Activated CD4-positive, alpha-beta T cell treated with anti-CD3 and anti-CD28 coated beads, Interleukin-2, amount 50 U/mL, for 1 hour (primary cell): ENCODE measurements around the gene ACSF3.

ENCODE experiments used
- DNase-seq: peaks from one replicate; pipeline ENCODE4 v3.0.0-alpha.2; 2020

The ACSF3 gene

DNA sequence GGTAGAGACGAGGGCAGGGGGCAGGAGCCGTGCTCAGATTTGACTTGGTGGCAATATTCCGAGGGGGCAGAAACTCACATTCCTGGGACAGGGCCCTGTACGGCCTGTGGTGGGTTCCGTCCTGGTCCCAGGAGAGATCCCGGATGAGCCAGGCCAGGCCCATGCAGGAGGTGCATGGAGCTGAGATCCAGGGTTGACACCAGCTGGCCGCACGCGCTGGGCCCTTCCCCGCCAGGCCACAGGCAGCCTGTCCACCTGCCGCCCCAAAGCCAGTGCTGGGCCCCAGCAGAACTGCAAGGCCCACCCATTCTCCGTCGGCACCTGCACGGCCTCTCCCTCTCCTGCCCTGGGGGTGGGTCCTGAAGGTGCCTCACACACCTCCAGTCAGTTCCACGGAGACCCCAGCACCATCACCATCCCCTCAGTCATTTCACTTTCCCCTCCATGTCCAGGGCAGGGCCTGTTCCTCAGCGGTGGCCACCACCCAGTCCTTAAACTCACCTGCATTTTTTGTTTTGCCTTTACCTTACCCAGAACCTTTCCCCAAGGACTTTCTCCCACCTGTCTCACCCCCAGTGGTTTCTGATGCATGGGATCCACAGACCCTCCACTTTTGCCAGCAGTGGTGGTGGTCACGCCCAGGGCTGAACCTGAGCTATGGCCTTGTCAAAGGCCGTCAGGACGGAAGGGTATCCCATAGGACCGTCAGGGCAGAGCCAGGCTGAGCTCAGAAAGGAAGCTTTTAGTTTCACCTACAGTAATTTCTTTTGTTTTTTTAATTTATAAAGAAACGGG is 52.8 kb downstream of the ACSF3 start:
- no peak for DNase-seq

DNA sequence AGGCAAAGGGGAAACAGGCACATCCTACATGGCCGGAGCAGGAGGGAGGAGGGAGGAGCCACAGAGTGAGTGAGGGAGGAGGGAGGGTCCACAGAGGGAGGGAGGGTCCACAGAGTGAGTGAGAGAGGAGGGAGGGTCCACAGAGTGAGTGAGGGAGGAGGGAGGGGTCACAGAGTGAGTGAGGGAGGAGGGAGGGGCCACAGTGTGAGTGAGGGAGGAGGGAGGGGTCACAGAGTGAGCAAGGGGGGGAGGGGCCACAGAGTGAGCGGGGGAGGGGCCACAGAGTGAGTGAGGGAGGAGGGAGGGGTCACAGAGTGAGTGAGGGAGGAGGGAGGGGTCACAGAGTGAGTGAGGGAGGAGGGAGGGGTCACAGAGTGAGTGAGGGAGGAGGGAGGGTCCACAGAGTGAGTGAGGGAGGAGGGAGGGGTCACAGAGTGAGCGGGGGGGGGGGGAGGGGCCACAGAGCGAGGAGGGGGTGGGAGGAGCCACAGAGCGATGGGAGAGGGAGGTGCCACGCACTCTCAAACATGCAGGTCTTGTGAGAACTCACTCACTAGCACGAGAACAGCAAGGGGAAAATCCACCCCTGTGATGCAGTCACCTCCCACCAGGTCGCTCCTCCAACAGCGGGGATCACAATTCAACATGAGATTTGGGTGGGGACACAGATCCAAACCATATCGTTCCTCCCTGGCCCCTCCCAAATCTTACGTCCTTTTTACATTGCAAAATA is 53.6 kb downstream of the ACSF3 start:
- DNase-seq = no peak

DNA sequence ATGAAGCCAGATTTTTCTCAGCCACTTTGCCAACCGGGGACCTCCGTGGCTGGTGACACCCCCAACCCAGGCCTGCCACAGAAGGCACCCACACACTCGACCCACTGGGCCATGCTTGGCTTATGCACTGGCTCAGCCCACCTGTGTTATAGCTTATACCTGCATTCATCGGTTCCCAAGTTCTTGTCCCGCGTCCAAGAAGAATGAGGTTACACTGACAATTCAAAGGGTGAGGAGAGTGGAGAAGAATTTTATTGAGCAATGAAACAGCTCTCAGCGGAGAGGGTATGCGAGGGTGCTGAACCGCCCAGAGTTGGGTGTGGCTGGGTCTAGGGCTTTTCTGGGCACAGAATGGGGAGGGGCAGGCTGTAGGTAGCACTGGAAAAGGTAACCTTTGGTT is 55.7 kb downstream of the ACSF3 start:
- DNase-seq = no peak

DNA sequence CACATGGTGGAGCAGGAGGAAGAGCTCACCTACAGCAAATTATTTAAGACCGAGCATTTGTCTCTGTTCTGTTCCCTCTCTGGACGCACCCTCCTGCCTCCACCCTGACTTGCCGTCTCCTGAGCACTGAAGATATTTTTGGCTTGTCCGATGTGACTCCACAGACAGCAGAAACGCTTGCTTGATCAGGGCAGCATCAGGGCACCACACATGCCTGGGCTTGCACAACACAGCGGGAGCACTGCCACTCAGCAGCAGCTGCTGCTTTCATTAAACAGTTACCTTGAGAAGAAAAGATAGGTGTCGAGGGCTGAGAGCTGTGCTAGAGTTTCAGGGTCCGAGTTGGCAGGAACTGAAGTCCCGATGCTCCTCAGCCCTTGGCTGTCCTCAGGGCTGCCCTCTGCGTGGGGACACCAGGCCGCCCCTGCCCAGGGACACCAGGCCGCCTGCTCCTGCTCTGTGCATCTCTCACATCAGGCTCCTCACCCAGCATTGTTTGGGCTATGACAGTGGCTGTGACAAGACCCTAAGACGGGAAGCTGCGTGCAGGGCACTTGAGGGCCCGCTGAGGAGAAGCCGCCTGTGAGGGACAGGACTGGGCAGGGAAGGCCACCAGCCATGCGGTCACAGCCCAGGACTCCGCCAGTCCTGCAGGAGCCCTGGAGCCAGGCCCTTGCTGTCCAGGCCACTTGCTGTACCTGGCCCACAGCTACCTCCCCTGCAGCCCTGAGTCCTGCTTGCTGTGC is 56.6 kb downstream of the ACSF3 start:
- no peak for DNase-seq

DNA sequence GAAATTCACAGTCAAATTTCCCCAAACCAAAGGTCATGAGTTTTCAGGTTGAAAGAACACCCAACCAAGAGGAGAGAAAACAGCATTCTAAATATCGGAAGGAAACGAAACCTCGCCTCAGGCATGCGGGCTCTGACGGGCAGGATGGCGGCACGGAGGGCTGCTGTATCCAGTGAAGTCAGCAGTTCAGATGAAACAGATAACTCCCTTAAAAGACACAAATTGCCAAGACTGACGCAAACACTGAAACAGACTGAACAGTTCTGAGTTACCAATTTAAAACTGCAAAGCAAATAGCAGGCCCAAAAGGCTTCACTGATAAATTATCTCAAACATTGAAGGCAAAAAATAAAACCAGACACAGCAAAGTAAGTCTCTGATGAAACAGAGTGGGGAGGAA is 57.3 kb downstream of the ACSF3 start:
- DNase-seq = no peak

DNA sequence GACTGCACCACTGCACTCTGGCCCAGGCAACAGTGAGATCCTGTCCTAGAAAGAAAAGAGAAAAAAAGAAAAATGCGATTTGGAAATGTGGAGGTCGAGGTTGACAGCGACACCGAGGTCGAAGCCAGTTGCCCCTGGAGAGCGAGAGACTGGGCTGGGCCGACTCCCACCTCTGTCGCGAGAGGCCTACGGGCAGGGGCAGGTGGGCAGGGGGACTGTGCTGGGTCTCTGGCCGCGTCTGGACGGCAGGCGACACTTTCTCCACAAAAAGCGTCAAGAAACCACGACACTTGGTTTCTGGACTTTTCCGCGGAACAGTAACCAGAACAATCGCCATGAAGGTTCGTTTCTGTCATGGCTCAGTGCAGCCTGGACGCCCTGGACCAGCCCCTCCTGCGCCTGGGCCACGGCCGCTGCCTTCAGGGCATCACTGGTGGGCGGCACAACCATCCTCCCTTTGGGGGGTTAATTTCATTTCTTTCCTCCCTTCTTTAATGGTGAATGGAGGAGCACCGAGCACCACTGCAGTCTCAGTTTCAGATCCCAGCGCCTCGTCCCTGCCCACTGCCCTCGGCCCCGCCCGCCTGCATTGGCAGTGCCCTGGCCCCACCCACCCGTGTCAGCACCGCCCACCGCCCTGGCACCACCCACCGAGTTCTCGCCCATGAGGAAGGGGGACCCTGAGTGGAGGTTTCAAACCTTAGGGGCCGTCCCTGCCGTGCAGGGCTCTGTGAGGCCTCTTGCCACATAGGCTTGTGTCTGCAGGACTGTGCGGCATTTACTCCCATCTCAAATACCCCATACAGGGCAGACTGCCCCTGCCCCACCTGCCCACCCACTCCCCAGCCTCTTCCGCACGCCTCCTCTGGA is 59.4 kb downstream of the ACSF3 start:
- DNase-seq = no peak

DNA sequence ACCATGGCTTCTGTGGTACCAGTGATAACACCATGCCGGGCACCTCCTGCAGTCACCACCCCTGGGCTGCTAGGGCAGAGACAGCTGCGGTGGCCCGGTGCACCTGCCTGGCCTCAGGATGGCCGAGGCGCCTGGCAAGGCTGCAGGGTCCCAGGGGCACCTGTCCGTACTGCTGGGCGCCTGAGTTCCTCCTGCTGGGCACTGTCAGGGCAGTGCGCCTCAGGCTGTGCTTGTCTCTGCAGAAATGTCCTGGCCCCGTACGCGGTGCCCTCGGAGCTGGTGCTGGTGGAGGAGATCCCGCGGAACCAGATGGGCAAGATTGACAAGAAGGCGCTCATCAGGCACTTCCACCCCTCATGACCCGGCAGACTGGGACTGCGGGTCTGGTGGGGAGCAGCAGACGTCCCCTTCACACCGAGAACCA is 60.2 kb downstream of the ACSF3 start:
- no peak for DNase-seq

DNA sequence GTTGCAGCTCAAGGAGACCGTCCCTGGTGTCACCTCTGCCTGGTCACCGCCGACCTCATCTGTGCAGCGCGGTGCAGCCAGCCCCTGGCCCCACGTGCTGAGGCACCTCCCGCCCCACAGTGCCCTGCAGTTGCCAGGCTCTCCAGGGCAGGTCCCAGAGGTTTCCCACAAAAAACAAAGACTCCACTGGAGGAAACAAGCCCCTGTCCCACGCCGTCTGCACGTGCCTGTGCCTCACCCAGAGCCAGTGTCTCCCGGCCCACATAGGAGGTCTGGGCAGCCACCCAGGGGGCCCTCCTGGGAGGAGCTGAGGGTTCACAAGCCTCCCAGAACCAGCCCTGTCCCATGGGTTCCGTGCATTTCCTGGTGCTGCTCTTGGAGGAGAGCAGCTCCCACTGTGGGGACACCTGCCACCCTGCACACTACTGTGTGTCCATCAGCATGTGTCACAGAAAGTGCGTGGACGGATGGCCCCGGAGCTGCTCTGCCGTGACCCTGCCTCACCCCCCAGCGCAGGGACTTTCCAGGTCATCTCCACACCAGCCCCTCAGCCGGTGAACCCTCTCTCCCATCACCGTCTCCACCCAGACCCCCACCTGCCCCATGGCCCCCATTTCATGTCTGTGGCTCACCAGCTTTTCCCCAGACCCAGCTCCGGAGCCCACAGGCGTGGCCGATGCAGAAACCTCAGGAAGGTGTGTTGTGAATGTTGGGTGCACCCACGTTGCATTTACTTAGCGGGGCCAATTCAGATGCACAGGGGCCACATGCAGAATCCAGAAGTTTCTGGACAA is 60.9 kb downstream of the ACSF3 start:
- DNase-seq = no peak

DNA sequence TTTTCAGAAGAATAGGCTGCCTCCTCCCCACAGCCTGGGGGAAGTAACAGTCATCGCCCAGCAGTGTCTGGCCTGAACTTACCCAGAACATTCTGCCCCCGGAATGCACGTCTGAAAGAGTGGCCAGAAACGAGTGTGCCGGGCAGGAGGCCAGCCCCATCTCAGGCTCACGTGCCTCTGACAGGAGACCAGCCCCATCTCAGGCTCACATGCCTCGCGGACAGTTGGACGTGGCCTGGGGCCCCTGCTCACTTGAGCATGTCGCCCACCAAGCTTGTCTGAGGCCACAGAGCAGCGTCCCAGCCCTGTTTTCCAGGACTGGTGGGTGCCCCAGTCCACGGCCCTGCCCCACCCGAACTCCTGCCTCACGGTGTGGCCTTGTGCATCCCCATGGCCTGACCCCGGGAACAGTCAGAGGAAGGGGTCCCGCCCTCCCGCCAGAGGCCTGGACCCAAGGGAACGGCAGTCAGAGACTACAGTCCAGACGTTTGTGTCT is 61.6 kb downstream of the ACSF3 start:
- no peak for DNase-seq

DNA sequence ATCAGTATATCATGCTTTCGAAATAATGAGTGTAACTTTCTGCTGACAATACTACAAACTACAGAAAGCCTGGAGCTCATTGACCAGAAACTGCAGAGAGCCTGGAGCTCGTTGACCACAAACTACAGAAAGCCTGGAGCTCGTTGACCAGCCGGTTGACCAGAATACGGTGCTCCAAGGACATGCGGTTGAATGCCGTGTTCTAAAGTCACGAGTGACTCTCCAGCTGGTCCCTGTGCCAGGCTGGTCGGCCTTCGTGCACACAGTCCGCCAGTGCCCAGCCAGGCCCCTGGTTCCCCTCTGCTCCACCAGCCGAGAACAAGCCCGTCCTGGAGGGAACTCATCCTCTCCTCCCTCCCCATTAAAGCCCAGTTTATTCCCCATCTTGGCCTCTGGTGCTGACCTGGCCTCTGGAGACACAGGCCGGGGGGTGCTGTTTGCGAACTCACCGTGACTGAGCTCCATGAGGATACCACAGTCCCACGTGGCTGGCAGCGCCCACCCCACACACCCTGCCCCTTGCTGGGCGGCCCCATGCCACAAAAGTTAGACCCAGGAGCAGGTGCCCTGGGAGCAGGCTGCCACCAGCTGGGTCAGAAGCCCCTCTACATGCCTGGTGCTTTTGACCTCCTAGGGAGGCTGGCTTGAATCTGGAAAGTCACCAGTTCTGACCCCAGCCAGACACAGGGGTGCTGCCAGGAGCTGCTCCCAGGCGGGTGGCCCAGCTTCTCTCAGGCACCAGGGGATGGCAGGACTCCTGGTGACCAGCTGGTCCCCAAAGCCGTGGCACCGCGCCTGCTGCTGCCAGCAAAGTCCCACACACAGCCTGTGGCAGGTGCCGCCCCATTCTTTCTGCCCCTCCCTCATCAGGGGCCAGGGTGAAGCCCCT is 62.4 kb downstream of the ACSF3 start:
- DNase-seq = no peak

DNA sequence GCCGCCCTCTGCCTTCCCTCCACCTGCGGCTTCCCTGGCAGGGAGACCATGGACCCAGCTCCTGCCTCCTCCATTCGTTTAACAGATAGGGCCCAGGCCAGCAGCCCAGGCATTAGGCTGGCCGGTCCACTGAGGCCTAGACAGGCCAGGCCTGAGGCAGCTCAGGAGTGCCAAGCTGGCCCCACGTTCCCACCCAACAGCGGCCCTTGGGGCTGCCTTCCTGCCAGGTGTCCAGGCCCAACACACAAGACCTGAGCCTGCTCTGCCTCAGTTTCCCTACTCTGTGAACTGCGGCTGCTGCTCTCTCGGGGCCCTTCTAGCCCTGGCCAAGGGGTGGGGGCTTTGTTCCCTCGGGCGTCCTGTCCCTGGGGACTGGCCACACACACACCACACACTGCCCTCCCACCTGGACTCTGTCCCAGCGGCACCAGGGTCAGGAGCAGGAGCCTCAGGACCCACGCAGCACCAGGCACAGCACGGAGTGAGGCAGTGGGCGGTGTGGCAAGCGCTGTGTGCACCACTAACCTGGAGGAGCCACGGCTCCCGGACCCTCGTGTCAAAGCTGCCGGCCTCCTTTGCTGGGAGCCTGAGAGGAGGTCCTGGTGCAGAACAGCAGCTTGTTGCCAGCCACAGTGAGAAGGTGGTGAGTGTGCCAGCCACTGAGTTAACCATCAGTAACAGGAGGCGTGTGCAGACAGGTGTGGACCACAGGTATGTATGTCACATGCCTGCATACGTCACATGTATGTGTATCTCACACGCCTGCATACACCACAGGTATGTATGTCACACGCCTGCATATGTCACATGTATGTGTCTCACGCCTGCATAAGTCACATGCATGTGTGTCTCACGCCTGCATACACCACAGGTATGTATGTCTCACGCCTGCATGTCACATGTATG is 63.3 kb downstream of the ACSF3 start:
- no peak for DNase-seq

DNA sequence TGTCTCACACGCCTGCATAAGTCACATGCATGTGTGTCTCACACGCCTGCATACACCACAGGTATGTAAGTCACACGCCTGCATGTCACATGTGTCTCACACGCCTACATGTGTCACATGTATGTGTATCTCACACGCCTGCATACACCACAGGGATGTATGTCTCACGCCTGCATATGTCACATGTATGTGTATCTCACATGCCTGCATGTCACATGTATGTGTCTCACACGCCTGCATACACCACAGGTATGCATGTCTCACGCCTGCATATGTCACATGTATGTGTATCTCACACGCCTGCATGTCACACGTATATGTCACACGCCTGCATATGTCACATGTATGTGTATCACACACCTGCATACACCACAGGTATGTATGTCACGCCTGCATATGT is 64.1 kb downstream of the ACSF3 start:
- no peak for DNase-seq

DNA sequence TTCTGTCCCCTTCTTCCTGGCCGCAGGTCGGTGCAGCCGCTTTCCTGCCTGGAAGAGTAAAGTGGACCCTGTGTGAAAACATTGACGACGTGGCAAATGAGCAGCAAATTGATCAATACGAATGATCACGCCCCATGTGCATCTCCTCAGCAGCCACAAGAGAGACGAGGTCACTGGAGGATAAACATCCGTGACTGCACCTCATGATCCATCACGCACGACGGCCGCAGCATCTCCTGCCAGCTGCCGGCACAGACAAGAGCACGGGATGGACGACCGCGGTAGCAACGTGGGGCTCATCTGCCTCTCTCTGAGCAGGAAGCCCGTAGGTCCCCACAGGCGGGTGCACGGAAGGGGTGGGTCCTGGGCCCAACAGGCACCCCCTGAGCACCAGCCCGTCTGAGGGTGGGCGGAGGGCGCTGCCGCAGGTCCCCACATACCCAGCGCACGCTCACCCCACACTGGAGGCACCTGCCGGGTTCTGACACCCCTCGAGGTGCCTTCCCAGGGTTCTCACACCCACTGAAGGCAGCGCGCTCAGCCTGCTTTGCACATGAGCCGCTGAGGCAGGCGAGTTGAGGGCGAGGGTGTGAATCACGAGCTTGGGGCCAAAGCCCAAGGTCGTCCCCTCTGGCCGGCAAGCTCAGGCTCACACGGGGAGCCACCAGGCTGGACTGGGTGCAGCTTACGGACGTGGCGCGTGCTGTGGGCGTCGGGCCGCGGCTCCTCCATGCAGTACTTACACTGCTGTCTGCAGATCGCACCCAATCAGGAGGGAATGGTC is 65.6 kb downstream of the ACSF3 start:
- no peak for DNase-seq

DNA sequence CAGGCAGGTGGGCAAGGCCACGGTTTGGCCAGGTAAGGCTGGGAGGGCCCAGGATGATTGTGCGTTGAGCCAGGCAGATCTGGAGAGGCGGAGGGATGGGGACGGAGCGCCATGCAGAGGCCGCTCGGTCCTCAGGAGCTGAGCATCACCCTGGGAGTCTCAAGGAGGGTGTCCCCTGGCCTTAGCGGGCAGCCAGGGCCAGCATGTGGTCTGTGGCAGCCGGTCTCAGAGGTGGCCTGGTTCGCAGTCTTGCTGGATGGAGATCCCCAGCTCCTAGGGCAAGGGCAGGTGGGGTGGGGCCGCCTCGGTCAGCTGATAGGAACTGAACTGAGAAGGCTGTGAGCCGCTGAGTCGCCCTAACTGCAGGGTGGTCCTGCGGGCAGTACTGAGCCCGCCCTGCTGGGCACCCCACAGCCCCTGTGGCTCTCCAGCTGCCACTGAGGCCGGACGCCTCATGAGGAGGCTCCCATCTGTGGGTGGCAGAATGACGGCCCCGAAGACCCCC is 66.2 kb downstream of the ACSF3 start:
- no peak for DNase-seq

DNA sequence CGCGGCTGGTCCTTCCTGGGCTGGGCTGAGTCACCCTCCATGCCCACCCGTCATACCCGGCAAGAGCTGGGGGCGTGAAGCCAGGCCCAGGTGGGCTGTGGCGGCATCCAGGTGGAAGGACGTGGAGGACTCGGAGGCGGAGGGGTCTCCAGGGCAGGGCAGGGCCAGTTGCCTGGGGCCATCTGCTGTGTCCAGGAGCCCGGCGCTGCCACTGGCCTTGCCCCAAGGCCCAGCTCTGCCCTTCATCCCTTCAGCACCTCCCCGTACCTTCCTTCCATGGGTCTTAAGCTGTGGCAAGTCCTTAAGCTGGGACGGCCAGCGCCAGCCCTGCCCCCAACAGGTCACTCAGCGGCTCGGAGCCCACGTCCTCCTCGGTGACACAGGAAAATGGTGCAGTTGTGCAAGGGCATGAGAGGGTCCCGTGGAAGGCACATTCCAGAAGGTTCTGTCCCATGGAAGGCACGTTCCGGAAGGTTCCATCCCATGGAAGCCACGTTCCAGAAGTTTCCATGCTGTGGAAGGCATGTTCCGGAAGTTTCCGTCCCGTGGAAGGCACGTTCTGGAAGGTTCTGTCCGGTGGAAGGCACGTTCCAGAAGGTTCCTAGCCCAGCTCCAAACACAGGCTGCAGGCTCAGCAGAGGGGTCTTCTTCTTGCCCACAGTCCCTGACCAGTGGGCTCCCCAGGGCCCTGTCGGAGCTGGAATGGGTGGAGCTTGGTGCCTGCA is 67.5 kb downstream of the ACSF3 start:
- DNase-seq = no peak

DNA sequence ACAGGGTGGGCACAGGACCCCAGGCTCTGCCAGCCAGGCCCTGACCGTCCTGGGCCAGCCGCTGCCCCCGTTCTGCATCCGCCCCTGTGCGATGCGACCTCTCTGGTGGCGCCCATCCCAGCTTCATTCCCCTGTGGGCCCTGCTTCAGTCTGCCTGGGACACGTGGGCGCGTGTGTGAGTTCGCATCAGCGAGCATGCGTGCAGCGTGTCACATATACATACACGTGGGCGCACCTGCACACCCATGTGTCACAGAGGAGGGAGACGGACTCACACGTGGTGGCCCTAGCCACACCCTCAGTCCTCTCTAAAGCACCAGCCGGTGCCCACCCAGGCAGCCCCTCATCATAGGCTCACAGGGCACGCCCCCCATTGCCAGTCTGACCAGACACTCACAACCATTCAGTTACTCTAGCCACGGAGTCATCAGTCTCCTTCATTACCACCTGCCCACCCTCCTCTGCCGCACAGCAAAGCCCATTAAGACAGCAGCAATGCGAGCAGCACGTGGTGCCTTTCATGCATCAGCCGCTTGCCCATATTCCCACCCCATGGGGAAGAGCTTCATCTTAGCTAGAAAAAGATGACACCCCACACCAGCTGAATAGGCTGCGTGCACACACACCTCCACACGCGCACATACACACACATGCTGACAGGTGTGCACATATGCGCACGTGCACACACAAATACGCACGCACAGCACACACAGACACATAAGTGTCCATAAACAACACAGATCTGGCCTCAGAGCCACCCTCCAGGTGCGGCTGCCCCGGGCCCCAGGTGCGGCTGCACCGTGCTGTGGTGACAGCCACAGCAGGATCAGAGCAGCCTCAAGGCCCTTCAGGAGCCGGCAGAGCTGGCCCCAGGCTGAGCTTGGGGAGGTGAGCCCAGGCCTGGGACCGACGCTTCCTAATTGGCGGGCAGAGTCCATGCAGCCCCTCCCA is 68.4 kb downstream of the ACSF3 start:
- DNase-seq = no peak

DNA sequence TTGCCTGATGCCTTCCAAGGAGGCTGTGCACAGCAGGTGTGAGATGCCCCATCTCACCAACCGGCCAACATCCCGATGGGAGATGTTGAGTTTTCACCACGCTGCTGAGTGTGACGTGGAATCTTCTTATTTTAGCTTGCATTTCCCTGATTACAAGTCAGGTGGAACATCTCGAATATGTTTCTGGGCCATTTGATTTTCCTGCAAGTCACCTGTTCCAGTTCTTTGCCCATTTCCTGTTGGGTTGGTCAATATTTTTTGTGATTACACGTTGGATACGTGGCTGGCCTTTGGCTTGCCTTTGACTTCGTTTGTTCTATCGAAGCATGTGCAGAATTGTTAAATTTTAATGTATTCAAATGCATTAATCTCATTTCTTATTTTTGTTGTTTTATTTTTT is 69.6 kb downstream of the ACSF3 start:
- DNase-seq = no peak
